HepG2 (cell line): Measurements from ENCODE around the gene NOTUM. TPM values are rescaled to one million over a fixed set of nuclear protein-coding genes. Genes with fewer than 3 reads are reported as not detected.

Experiments used
- CBX1 ChIP-seq: IDR thresholded peaks from one replicate; pipeline ENCODE4 v1.6.1; 2016; ENCODE audit warnings: antibody characterized with exemption, low read depth
- CEBPG ChIP-seq: IDR thresholded peaks from 2 replicates; pipeline ENCODE4 v1.6.1; 2016
- EEA1 ChIP-seq: sonication (generic); formaldehyde crosslinking; IDR thresholded peaks from 2 replicates; pipeline ENCODE4 v1.5.1; 2020; ENCODE audit warnings: mild to moderate bottlenecking, missing genetic modification reagents, borderline replicate concordance
- ELF3 ChIP-seq: IDR thresholded peaks from 2 replicates; pipeline ENCODE4 v1.6.1; 2016; ENCODE audit warnings: missing genetic modification reagents, missing compliant biosample characterization
- ELF4 ChIP-seq: sonication (generic); formaldehyde crosslinking; IDR thresholded peaks from 2 replicates; pipeline ENCODE4 v1.5.0; 2020; ENCODE audit warnings: missing genetic modification reagents, mild to moderate bottlenecking, moderate library complexity, borderline replicate concordance
- FOXM1 ChIP-seq: sonication (generic); formaldehyde crosslinking; IDR thresholded peaks from 2 replicates; pipeline ENCODE4 v1.5.0; 2020; ENCODE audit warnings: missing genetic modification reagents
- GABPA ChIP-seq, 2 experiments: IDR thresholded peaks; 2 replicates each; pipeline ENCODE4 v1.6.1; 2011 to 2016; ENCODE audit warnings: low read depth in 2 of 2, low read length in 1 of 2, missing biosample characterization in 1 of 2, missing genetic modification characterization in 1 of 2
- RFX5 ChIP-seq: IDR thresholded peaks from 2 replicates; pipeline ENCODE4 v1.6.1; 2011; ENCODE audit warnings: low read depth, low read length, improper control_type of control experiment
- SMARCC2 ChIP-seq: fragments of 450-650 bp; IDR thresholded peaks from 2 replicates; pipeline ENCODE4 v1.6.1; 2017; ENCODE audit warnings: antibody characterized with exemption, mild to moderate bottlenecking
- SNRNP70 ChIP-seq: fragments of 200-400 bp; formaldehyde crosslinking; IDR thresholded peaks from 2 replicates; pipeline ENCODE4 v1.6.1; 2017; ENCODE audit warnings: mild to moderate bottlenecking, low read depth, low read length, moderate library complexity
- SOX6 ChIP-seq, 2 experiments: fragments of 450-650 bp in 1 of 2; sonication (generic) in 1 of 2; formaldehyde crosslinking in 1 of 2; IDR thresholded peaks; 2 replicates each; pipeline versions ENCODE4 v1.4.0 to v1.6.1; 2017 to 2020; ENCODE audit warnings: antibody characterized with exemption in 1 of 2, mild to moderate bottlenecking in 1 of 2, missing genetic modification reagents in 1 of 2
- U2AF1 ChIP-seq: fragments of 200-400 bp; formaldehyde crosslinking; optimal IDR thresholded peaks from 2 replicates; pipeline ENCODE3; 2017; ENCODE audit warnings: mild to moderate bottlenecking, low read depth, low read length
- YY1 ChIP-seq: IDR thresholded peaks from 2 replicates; pipeline ENCODE4 v1.6.1; 2011; ENCODE audit warnings: low read length, low read depth, moderate library complexity, mild to moderate bottlenecking; ENCODE audit not compliant: insufficient read depth, insufficient replicate concordance
- ZFP36 ChIP-seq: fragments of 150-350 bp; IDR thresholded peaks from 2 replicates; pipeline ENCODE4 v1.6.1; 2018; ENCODE audit warnings: borderline replicate concordance, low read length, low read depth; ENCODE audit not compliant: partially characterized antibody
- ZMYM3 ChIP-seq: sonication (generic); formaldehyde crosslinking; IDR thresholded peaks from 2 replicates; pipeline ENCODE4 v1.5.1; 2020; ENCODE audit warnings: mild to moderate bottlenecking, missing genetic modification reagents
- ZMYM4 ChIP-seq: sonication (generic); formaldehyde crosslinking; IDR thresholded peaks from 2 replicates; pipeline ENCODE4 v1.8.1; 2023; ENCODE audit warnings: mild to moderate bottlenecking, missing genetic modification reagents
- ZNF225 ChIP-seq: sonication (generic); formaldehyde crosslinking; IDR thresholded peaks from 2 replicates; pipeline ENCODE4 v1.4.0; 2020; ENCODE audit warnings: mild to moderate bottlenecking, missing genetic modification reagents
- polyA plus RNA-seq, 8 experiments: library from polyadenylated mRNA; depleted of rRNA in 3 of 8; stranded (reverse) in 7 of 8; unstranded in 1 of 8; fragments of >200 nt; fragmentation: Illumina TruSeq in 4 of 8; extraction: Trizol in 4 of 8; gene quantifications; 2 replicates each; pipeline versions ENCODE4 v1.2.1 to v1.2.3, GENCODE V29; 2011 to 2016; ENCODE audit warnings: low read depth in 4 of 8, missing spikeins in 1 of 8, mixed read lengths in 1 of 8; ENCODE audit not compliant: insufficient read depth in 1 of 8
- total RNA-seq, 5 experiments: library from RNA; depleted of rRNA; stranded (reverse); fragments of >200 nt; fragmentation: Illumina TruSeq; extraction: Trizol; gene quantifications; 2 replicates each; pipeline ENCODE4 v1.2.3, GENCODE V29; 2016; ENCODE audit warnings: low read depth in 1 of 5
- TF ChIP-seq, protein P1 (sequence below): sonication (generic); formaldehyde crosslinking; IDR thresholded peaks from 2 replicates; pipeline ENCODE4 v1.4.0; 2020; ENCODE audit warnings: low read depth, mild to moderate bottlenecking, missing genetic modification reagents
- TF ChIP-seq, protein P2 (sequence below): sonication (generic); formaldehyde crosslinking; IDR thresholded peaks from 2 replicates; pipeline ENCODE4 v1.5.1; 2020; ENCODE audit warnings: missing genetic modification reagents, mild to moderate bottlenecking, borderline replicate concordance
- TF ChIP-seq, protein P3 (sequence below): sonication (generic); formaldehyde crosslinking; IDR thresholded peaks from 2 replicates; pipeline ENCODE4 v1.8.0; 2022; ENCODE audit warnings: mild to moderate bottlenecking, missing genetic modification reagents; ENCODE audit not compliant: insufficient replicate concordance
- TF ChIP-seq, protein P4 (sequence below): IDR thresholded peaks from 2 replicates; pipeline ENCODE4 v1.6.1; 2012; ENCODE audit warnings: inconsistent platforms

The NOTUM gene
- total and polyA plus RNA-seq, 2 of the 13 experiments (the other 11 are each of a cell fraction or from before 2014, with no cell fraction given), result 150 to 160 TPM

DNA sequence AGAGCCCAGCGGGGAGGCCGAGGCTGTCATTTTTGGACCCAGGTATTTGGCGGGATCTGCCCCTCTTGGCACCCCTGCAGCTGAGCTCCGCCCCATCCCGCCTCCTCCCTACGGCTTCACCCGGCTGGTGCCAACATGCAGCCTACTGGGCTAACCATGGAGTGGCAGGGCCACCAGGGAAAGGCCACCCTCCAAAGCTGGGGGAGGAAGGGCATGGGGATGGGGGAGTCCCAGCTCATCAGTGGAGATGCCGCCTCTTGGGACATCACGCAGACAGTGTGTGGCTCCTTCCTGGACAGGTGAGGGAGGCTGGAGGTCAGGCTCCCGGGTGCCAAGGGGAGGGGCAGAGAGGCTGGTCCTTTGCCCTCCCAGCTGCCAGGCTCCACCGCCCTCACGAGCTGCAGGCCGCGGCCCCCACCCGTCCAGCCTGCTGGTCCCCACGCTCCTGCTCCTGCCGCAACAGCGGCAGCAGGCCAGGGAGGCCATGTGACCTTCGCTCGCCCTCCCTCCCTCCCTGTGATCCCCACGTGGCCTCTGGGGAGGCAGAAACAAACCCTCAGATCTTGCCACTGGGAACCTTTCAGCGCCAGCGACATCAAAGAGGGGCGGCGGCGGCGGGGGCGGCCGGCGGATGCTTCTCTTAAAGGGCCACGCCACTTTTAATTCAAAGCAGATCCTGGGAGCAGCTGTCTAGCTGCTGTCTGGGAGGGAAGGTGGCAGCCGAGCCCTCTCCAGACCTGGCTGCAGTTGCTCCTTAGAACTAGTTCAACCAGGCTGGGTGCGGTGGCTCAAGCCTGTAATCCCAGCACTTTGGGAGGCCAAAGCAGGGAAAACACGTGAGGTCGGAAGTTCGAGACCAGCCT lies 6.8 kb upstream of the NOTUM start (continued):
- peak; percentile 95 for TF ChIP-seq CBX1
- peak; percentile 97 for TF ChIP-seq ZMYM3
- peak; percentile 89; the same call in 1 of the 2 replicates for TF ChIP-seq EEA1
- TF ChIP-seq, protein P1, sequence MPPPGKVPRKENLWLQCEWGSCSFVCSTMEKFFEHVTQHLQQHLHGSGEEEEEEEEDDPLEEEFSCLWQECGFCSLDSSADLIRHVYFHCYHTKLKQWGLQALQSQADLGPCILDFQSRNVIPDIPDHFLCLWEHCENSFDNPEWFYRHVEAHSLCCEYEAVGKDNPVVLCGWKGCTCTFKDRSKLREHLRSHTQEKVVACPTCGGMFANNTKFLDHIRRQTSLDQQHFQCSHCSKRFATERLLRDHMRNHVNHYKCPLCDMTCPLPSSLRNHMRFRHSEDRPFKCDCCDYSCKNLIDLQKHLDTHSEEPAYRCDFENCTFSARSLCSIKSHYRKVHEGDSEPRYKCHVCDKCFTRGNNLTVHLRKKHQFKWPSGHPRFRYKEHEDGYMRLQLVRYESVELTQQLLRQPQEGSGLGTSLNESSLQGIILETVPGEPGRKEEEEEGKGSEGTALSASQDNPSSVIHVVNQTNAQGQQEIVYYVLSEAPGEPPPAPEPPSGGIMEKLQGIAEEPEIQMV (CRISPR knock-in tag), result peak; percentile 90; the same call in 1 of the 2 replicates
- TF ChIP-seq FOXM1 (CRISPR knock-in tag), result no peak
- no peak; the same call in 1 of the 2 replicates for TF ChIP-seq ELF4 (CRISPR knock-in tag)
- no peak for TF ChIP-seq ZFP36
- TF ChIP-seq SOX6 (IDR thresholded peaks at IDR 0.05), result no peak
- peak; percentile 92 for TF ChIP-seq SOX6 (CRISPR knock-in tag; IDR thresholded peaks at IDR 0.05)
- TF ChIP-seq, protein P2, sequence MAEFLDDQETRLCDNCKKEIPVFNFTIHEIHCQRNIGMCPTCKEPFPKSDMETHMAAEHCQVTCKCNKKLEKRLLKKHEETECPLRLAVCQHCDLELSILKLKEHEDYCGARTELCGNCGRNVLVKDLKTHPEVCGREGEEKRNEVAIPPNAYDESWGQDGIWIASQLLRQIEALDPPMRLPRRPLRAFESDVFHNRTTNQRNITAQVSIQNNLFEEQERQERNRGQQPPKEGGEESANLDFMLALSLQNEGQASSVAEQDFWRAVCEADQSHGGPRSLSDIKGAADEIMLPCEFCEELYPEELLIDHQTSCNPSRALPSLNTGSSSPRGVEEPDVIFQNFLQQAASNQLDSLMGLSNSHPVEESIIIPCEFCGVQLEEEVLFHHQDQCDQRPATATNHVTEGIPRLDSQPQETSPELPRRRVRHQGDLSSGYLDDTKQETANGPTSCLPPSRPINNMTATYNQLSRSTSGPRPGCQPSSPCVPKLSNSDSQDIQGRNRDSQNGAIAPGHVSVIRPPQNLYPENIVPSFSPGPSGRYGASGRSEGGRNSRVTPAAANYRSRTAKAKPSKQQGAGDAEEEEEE, result peak; percentile 80; the same call in 1 of the 2 replicates
- no peak for TF ChIP-seq SMARCC2
- TF ChIP-seq GABPA (IDR thresholded peaks at IDR 0.05; ENCODE audit: low read depth, low read length), result no peak
- no peak for TF ChIP-seq GABPA (CRISPR knock-in tag; IDR thresholded peaks at IDR 0.05; ENCODE audit: low read depth)
- TF ChIP-seq CEBPG, result peak; percentile 62; the same call in 1 of the 2 replicates
- TF ChIP-seq RFX5, result no peak
- peak; percentile 66 for TF ChIP-seq ELF3 (CRISPR knock-in tag)
- TF ChIP-seq, protein P3, sequence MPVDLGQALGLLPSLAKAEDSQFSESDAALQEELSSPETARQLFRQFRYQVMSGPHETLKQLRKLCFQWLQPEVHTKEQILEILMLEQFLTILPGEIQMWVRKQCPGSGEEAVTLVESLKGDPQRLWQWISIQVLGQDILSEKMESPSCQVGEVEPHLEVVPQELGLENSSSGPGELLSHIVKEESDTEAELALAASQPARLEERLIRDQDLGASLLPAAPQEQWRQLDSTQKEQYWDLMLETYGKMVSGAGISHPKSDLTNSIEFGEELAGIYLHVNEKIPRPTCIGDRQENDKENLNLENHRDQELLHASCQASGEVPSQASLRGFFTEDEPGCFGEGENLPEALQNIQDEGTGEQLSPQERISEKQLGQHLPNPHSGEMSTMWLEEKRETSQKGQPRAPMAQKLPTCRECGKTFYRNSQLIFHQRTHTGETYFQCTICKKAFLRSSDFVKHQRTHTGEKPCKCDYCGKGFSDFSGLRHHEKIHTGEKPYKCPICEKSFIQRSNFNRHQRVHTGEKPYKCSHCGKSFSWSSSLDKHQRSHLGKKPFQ (CRISPR knock-in tag), result no peak
- no peak; the same call in 1 of the 2 replicates for TF ChIP-seq ZNF225
- TF ChIP-seq, protein P4, sequence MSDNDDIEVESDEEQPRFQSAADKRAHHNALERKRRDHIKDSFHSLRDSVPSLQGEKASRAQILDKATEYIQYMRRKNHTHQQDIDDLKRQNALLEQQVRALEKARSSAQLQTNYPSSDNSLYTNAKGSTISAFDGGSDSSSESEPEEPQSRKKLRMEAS, result peak; percentile 99
- TF ChIP-seq YY1, result peak; percentile 65
- TF ChIP-seq ZMYM4 (CRISPR knock-in tag), result peak; percentile 79
- TF ChIP-seq SNRNP70, result no peak
- TF ChIP-seq U2AF1, result no peak
